H9 (cell line): ENCODE results near the gene CDH4. TPM values are rescaled to one million over a fixed set of nuclear protein-coding genes. Genes with fewer than 3 reads are reported as not detected.

ENCODE experiments used
- DNase-seq: peaks from one replicate; pipeline ENCODE4 v3.0.0-alpha.2; 2017
- H2AFZ ChIP-seq: one replicate; pipeline ENCODE4 v1.6.1; 2013; ENCODE audit warnings: mild to moderate bottlenecking, low read length, control low read depth, moderate library complexity
- H2AK5ac ChIP-seq: 2 replicates; pipeline ENCODE4 v1.6.1; 2013; ENCODE audit warnings: low read length, control low read depth, mixed read lengths; ENCODE audit not compliant: insufficient read length
- H2BK120ac ChIP-seq: one replicate; pipeline ENCODE4 v1.6.1; 2013; ENCODE audit warnings: low read depth, mild to moderate bottlenecking, low read length, control low read depth, inconsistent platforms; ENCODE audit not compliant: poor library complexity, severe bottlenecking
- H2BK12ac ChIP-seq: 2 replicates; pipeline ENCODE4 v1.6.1; 2013; ENCODE audit warnings: low read length, control low read depth, mixed read lengths, low read depth; ENCODE audit not compliant: insufficient read length
- H2BK15ac ChIP-seq: 2 replicates; pipeline ENCODE4 v1.6.1; 2013; ENCODE audit warnings: low read depth, low read length, control low read depth
- H2BK20ac ChIP-seq: one replicate; pipeline ENCODE4 v1.6.1; 2013; ENCODE audit warnings: low read depth, mild to moderate bottlenecking, low read length, control low read depth, inconsistent platforms; ENCODE audit not compliant: poor library complexity, severe bottlenecking
- H2BK5ac ChIP-seq: 2 replicates; pipeline ENCODE4 v1.6.1; 2013; ENCODE audit warnings: low read length, control low read depth, mixed read lengths; ENCODE audit not compliant: insufficient read length
- H3K14ac ChIP-seq: 2 replicates; pipeline ENCODE4 v1.6.1; 2013; ENCODE audit warnings: low read length, control low read depth; ENCODE audit not compliant: insufficient read depth
- H3K18ac ChIP-seq: 2 replicates; pipeline ENCODE4 v1.6.1; 2013; ENCODE audit warnings: low read depth, mild to moderate bottlenecking, mixed read lengths, low read length, control low read depth; ENCODE audit not compliant: insufficient read length
- H3K23ac ChIP-seq: 2 replicates; pipeline ENCODE4 v1.6.1; 2013; ENCODE audit warnings: low read length, control low read depth, mixed read lengths, low read depth; ENCODE audit not compliant: insufficient read length
- H3K23me2 ChIP-seq: 2 replicates; pipeline ENCODE4 v1.6.1; 2013; ENCODE audit warnings: low read depth, mild to moderate bottlenecking, mixed read lengths, low read length, control low read depth; ENCODE audit not compliant: insufficient read length, poor library complexity, severe bottlenecking
- H3K27ac ChIP-seq: 2 replicates; pipeline ENCODE4 v1.5.1; 2013; ENCODE audit warnings: low read length, control low read depth, mixed read lengths, low read depth; ENCODE audit not compliant: insufficient read length
- H3K27me3 ChIP-seq: 2 replicates; pipeline ENCODE4 v1.6.1; 2013; ENCODE audit warnings: low read length, control low read depth, inconsistent platforms; ENCODE audit not compliant: insufficient read depth
- H3K4ac ChIP-seq: 2 replicates; pipeline ENCODE4 v1.6.1; 2013; ENCODE audit warnings: low read depth, mild to moderate bottlenecking, control low read depth, inconsistent platforms, low read length, moderate library complexity
- H3K4me1 ChIP-seq: 2 replicates; pipeline ENCODE4 v1.6.1; 2013; ENCODE audit warnings: low read length, control low read depth, inconsistent platforms; ENCODE audit not compliant: insufficient read depth
- H3K4me2 ChIP-seq: 2 replicates; pipeline ENCODE4 v1.6.1; 2013; ENCODE audit warnings: low read length, control low read depth, mixed read lengths; ENCODE audit not compliant: insufficient read length, insufficient read depth
- H3K56ac ChIP-seq: 2 replicates; pipeline ENCODE4 v1.6.1; 2013; ENCODE audit warnings: low read depth, mild to moderate bottlenecking, mixed read lengths, low read length, control low read depth; ENCODE audit not compliant: insufficient read length
- H3K79me1 ChIP-seq: 2 replicates; pipeline ENCODE4 v1.6.1; 2013; ENCODE audit warnings: low read depth, mild to moderate bottlenecking, moderate library complexity, low read length, control low read depth, inconsistent platforms; ENCODE audit not compliant: insufficient read depth, poor library complexity, severe bottlenecking
- H3K79me2 ChIP-seq: 2 replicates; pipeline ENCODE4 v1.6.1; 2013; ENCODE audit warnings: low read length, control low read depth, inconsistent platforms; ENCODE audit not compliant: insufficient read depth
- H3K9ac ChIP-seq: 2 replicates; pipeline ENCODE4 v1.6.1; 2013; ENCODE audit warnings: low read length, control low read depth, mixed read lengths; ENCODE audit not compliant: insufficient read length; ENCODE audit errors: extremely low read depth
- H3K9me3 ChIP-seq: one replicate; pipeline ENCODE4 v1.6.1; 2013; ENCODE audit warnings: low read depth, low read length, inconsistent platforms; ENCODE audit not compliant: control insufficient read depth
- H3T11ph ChIP-seq: one replicate; pipeline ENCODE4 v1.6.1; 2013; ENCODE audit warnings: mild to moderate bottlenecking, low read length, control low read depth, inconsistent platforms
- H4K20me1 ChIP-seq: one replicate; pipeline ENCODE4 v1.6.1; 2013; ENCODE audit not compliant: control insufficient read depth, insufficient read length, insufficient read depth
- H4K5ac ChIP-seq: 2 replicates; pipeline ENCODE4 v1.6.1; 2013; ENCODE audit warnings: low read depth, mild to moderate bottlenecking, mixed read lengths, low read length, control low read depth; ENCODE audit not compliant: insufficient read length
- H4K8ac ChIP-seq: replicated peaks from 2 replicates; pipeline ENCODE4 v1.6.1; 2013; ENCODE audit warnings: low read length, control low read depth, mixed read lengths, low read depth; ENCODE audit not compliant: insufficient read length
- H4K91ac ChIP-seq: 2 replicates; pipeline ENCODE4 v1.6.1; 2013; ENCODE audit warnings: low read depth, mild to moderate bottlenecking, moderate library complexity, mixed read lengths, low read length, control low read depth; ENCODE audit not compliant: insufficient read length
- H3K27ac Mint-ChIP-seq, 3 experiments: 2 replicates in 2 of 3; 3 replicates in 1 of 3; pipeline ENCODE4 v1.8.0; 2020 to 2021; ENCODE audit warnings: mixed read lengths in 3 of 3, mild to moderate bottlenecking in 1 of 3, moderate library complexity in 1 of 3
- H3K27me3 Mint-ChIP-seq: 2 replicates; pipeline ENCODE4 v1.8.0; 2021; ENCODE audit warnings: low read depth, mild to moderate bottlenecking, moderate library complexity, mixed read lengths
- H3K36me3 Mint-ChIP-seq, 3 experiments: 2 replicates in 2 of 3; 3 replicates in 1 of 3; pipeline ENCODE4 v1.8.0; 2020 to 2021; ENCODE audit warnings: low read depth in 3 of 3, mixed read lengths in 3 of 3; ENCODE audit not compliant: insufficient read depth in 1 of 3
- H3K4me1 Mint-ChIP-seq, 2 experiments: 2 replicates each; pipeline ENCODE4 v1.8.0; 2020; ENCODE audit warnings: mixed read lengths in 2 of 2
- H3K4me3 Mint-ChIP-seq, 2 experiments: 2 replicates in 1 of 2; 3 replicates in 1 of 2; pipeline ENCODE4 v1.8.0; 2020 to 2021; ENCODE audit warnings: mild to moderate bottlenecking in 2 of 2, mixed read lengths in 2 of 2, moderate library complexity in 1 of 2
- H3K9me3 Mint-ChIP-seq, 2 experiments: 2 replicates in 1 of 2; 3 replicates in 1 of 2; pipeline ENCODE4 v1.8.0; 2020; ENCODE audit warnings: mild to moderate bottlenecking in 2 of 2, mixed read lengths in 2 of 2, moderate library complexity in 1 of 2
- WGBS: extraction: QIAGEN DNeasy Blood & Tissue Kit; methylation state at CpG from one replicate; pipeline ENCODE4 v1.1.7; 2013; ENCODE audit warnings: missing lambda C conversion rate, low lambda C conversion rate, mixed read lengths; ENCODE audit not compliant: insufficient read length; ENCODE audit errors: extremely low coverage; 5-methylcytosine and 5-hydroxymethylcytosine counted together
- total RNA-seq: library from RNA; stranded (reverse); gene quantifications from 2 replicates; pipeline ENCODE4 v1.2.1, GENCODE V29; 2021
- TF ChIP-seq, protein P1 (sequence below): fragments of 200-600 bp; sonication (generic); conservative IDR thresholded peaks from 3 replicates; pipeline ENCODE4 v1.8.0; 2021; ENCODE audit warnings: antibody characterized with exemption, mild to moderate bottlenecking

The CDH4 gene
- total RNA-seq, 1 experiment from 2014 or later = 3.0 TPM

GRCh38 chr20:61507778-61508177 is 255.7 kb downstream of the CDH4 start:
- H2BK12ac ChIP-seq = no peak overlapping the region
- H3K4me3 Mint-ChIP-seq = no peak overlapping the region
- no peaks in the 10 kb centered on the region; the same call in 1 of the 2 replicates for H3K27me3 ChIP-seq
- no peaks in the 10 kb centered on the region for H3K23me2 ChIP-seq
- peaks cover 0 to 3% (median 0%) of the 10 kb centered on the region in 3 experiments; a peak in 1 of 7 replicates for H3K36me3 Mint-ChIP-seq
- H3T11ph ChIP-seq = no peak overlapping the region
- H4K20me1 ChIP-seq = no peaks in the 10 kb centered on the region
- no peak overlapping the region for H2AK5ac ChIP-seq
- TF ChIP-seq, protein P1, sequence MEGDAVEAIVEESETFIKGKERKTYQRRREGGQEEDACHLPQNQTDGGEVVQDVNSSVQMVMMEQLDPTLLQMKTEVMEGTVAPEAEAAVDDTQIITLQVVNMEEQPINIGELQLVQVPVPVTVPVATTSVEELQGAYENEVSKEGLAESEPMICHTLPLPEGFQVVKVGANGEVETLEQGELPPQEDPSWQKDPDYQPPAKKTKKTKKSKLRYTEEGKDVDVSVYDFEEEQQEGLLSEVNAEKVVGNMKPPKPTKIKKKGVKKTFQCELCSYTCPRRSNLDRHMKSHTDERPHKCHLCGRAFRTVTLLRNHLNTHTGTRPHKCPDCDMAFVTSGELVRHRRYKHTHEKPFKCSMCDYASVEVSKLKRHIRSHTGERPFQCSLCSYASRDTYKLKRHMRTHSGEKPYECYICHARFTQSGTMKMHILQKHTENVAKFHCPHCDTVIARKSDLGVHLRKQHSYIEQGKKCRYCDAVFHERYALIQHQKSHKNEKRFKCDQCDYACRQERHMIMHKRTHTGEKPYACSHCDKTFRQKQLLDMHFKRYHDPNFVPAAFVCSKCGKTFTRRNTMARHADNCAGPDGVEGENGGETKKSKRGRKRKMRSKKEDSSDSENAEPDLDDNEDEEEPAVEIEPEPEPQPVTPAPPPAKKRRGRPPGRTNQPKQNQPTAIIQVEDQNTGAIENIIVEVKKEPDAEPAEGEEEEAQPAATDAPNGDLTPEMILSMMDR = no peak
- no peak overlapping the region for H3K4me2 ChIP-seq
- H3K9me3 Mint-ChIP-seq = no peaks in the 10 kb centered on the region
- no peaks in the 10 kb centered on the region for H3K79me1 ChIP-seq
- H2BK120ac ChIP-seq = no peak overlapping the region
- H4K91ac ChIP-seq = no peak overlapping the region
- no peaks in the 10 kb centered on the region for H3K9me3 ChIP-seq
- no peak overlapping the region for H3K23ac ChIP-seq
- H2BK20ac ChIP-seq = no peak overlapping the region
- no peak overlapping the region for H3K4ac ChIP-seq
- H4K8ac ChIP-seq = no peak overlapping the region
- no peak overlapping the region for H4K5ac ChIP-seq
- H3K27me3 Mint-ChIP-seq = peaks cover 31% of the 10 kb centered on the region
- no peak overlapping the region for H3K27ac ChIP-seq
- no peak overlapping the region for H3K9ac ChIP-seq
- no peak overlapping the region for H3K27ac Mint-ChIP-seq
- H2AFZ ChIP-seq = no peak overlapping the region
- no peak for DNase-seq
- no peak overlapping the region for H3K14ac ChIP-seq
- H3K79me2 ChIP-seq = no peaks in the 10 kb centered on the region
- no CpG with 5 or more reads among the region's 11 CpGs for WGBS
- H3K4me1 Mint-ChIP-seq = peaks cover 37 to 39% of the 10 kb centered on the region in 2 experiments
- no peak overlapping the region for H3K18ac ChIP-seq
- H2BK15ac ChIP-seq = no peak overlapping the region
- no peak overlapping the region for H2BK5ac ChIP-seq
- H3K4me1 ChIP-seq = no peaks in the 10 kb centered on the region
- no peak overlapping the region for H3K56ac ChIP-seq
